Femur (tissue), 1 donor: ENCODE results near the gene GNG4.
"Not testable (repeated sequence)": the region's sequence is repeated elsewhere in the genome, so short reads cannot be mapped to it uniquely, and the experiment has no call there.

Experiments used
- DNase-seq: peaks from one replicate; pipeline ENCODE4 v3.0.0-alpha.2; 2017

GNG4 gene

GRCh38 chr1:235624721-235625333 lies 24.8 kb downstream of the GNG4 start:
- DNase-seq, result peak; percentile 74

DNA sequence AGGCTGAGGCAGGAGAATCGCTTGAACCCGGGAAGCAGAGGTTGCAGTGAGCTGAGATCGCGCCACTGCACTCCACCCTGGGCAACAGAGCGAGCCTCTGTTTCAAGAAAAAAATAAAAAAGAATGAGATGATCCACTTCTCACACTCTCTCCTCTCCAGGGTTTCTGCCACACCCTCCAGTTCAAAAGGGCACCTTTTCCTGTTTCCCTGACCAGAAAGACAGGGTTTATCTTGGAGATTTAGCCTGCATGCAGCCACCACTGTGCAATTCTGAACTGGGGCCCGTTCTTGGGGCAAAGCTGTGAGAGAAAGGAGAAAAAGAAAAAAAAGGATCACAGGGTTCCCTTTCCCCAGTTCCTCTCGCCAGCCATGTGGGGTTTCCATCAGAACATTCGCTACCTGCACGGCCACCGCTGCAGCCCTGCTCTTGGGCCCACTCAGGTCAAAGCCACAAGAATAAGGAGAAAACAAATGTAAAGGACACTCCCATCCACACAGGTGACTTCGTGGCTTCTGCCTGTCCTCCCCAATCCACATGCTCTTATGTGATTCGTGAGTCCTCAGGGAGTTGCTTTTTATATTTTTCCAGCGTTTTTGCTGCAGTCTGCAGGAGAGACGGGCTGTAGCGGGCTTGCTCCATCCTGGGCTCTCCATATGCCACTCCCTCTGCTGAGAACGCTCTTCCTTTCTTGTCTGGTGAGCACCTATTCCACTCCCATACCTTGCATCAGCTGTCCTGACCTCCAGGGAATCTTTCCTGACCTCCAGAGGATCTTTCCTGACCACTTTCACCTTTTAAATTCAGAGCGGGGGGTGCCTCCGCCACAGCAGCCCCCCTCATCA lies 26.4 kb downstream of the GNG4 start:
- no peak for DNase-seq

DNA sequence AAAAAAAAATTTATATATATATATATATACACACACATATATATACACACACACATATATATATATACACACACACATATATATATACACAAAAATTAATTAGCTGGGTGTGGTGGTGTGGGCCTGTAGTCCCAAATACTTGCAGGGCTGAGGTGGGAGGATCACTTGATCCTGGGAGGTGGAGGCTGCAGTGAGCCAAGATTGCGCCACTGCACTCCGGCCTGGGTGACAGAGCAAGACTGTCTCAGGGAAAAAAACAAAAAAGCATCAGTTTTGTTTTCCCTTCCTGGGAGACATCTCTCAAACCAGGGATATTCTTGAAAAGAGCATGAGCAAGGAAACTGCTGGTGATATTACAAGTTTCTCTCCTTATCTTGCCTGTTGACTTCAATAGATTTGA lies 30.4 kb downstream of the GNG4 start:
- not testable (repeated sequence) for DNase-seq

DNA sequence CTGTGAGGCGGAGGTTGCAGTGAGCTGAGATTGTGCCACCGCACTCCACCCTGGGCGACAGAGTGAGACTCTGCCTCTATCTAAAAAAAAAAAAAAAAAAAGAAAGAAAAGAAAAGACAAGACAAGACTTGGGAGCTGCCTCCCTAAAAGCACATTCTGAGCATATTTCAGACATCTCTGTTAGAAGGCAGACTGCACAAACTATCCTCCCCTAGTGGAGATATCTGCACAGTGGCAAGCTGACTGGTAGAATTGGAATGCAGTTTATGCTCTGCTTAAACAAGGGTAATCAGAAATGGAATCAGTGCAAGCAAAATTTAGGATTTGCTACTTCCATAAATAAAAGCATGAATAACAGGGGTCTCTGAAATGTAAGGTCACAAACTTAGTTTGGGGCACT lies 31.8 kb downstream of the GNG4 start:
- no peak for DNase-seq

DNA sequence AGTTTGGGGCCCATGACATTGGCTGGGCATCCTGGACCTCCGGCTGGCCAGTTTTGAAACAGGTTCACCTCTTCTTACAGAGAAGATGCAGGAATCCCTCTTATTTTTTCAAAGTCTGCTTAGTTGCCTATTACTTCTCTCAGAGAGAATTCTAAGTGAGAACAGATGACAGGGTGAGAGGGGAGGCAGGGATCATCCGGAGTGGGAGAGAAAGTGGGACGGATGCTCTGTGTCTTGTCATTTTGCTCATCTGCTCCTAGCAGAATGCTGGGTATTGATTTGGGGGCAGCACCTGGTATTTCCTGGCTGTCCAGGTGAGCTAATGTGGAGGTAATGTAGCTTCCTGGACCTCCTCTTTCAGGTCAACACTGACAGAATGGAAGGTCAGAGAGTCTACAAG lies 32.4 kb downstream of the GNG4 start:
- DNase-seq, result no peak

GRCh38 chr1:235614442-235614954 lies 35.1 kb downstream of the GNG4 start:
- DNase-seq, result no peak

- DNase-seq, result no peak
These were observed 36.0 kb downstream of the GNG4 start for GRCh38 chr1:235613602-235614001.

- no peak for DNase-seq
These were observed 36.8 kb downstream of the GNG4 start for GRCh38 chr1:235612761-235613160.

DNA sequence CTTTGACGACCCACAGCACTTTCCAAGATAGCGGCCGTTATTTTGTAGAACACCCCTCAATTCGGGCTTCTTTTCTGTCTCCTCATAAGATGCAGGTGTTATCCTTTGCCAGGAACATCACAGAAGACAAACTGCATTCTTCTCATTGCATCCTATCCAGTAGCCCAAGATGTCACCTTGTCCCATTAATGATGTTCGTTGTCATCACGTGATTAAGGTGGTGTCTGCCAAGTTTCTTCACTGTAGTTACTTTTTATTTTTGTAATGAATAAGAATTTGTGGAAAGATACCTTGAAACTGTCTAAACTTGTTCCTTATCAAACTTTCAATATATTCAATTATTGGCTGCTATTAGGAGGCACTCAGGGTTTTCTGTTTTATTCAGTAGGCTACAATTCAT lies 39.4 kb downstream of the GNG4 start:
- DNase-seq, result no peak

DNA sequence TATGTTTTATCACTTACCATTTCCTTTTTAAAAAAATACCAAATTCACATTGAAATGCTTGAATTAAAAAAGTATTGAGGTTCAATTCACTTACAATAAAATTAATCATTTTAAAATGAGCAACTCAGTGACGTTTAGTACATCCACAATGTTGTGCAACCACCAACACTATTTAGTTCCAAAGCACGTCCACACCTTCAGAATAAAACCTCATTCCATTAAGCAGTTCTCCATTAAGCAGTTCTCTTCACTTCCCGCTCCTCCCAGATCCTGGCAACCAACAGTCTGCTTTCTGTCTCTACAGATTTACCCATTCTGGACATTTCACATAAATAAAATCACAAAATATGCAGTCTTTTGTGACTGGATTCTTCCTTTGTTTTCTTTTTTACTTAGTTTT lies 41.3 kb downstream of the GNG4 start:
- DNase-seq, result no peak

GRCh38 chr1:235607284-235607683 lies 42.3 kb downstream of the GNG4 start:
- no peak for DNase-seq

DNA sequence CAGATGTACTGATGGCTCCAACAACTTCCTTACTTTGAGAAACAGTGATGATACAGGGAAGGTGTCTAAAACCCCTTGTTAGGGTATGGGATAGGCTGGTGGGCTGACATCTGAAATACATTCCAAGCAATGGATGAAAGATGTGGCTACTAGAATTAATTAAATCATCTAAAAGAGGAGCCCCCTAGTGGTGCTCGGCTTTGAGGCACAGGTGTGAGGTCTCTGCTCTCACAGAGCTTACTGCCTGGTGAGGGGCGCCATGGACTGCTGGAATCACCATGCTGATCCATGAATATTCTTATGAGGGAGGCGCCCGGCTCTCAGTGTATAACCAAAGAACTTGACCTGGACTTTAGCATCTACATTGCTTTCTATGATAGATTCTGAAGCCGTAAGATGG lies 48.5 kb downstream of the GNG4 start:
- DNase-seq, result no peak

- no peak for DNase-seq
These were observed 50.0 kb downstream of the GNG4 start for GRCh38 chr1:235599536-235599935.

GRCh38 chr1:235597867-235598553 lies 51.6 kb downstream of the GNG4 start:
- no peak for DNase-seq

DNA sequence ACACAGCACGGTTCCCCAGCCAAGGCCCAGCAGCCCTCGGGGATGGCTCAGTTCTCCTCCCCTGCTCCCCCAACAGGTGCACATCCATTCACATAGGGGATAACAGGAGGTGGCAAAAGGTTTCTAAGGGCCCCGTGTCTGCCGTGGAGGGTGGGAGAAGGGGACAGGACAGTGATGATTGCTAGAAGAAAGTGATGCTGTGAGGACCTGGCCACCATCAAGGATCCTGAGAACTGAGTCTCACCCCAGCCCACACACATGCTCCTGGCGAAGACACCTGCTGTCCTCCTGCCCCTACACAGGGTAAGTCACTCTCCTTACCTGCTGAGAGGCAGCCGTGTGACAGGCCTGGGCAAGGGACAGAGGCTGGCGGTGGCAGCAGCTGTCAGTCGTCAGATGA lies 54.5 kb downstream of the GNG4 start:
- DNase-seq, result no peak

DNA sequence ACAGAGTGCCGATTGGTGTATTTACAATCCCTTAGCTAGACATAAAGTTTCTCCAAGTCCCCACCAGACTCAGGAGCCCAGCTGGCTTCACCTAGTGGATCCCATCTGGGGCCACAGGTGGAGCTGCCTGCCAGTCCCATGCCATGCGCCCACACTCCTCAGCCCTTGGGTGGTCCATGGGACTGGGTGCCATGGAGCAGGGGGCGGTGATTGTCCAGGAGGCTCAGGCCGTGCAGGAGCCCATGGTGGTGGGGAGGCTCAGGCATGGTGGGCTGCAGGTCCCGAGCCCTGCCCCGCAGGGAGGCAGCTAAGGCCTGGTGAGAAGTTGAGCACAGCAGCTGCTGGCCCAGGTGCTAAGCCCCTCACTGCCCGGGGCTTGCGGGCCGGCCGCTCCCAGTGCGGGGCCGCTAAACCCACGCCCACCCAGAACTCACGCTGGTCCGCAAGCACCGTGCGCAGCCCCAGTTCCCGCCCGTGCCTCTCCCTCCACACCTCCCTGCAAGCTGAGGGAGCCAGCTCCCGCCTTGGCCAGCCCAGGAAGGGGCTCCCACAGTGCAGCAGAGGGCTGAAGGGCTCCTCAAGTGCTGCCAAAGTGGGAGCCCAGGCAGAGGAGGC lies 55.2 kb downstream of the GNG4 start:
- not testable (repeated sequence) for DNase-seq

DNA sequence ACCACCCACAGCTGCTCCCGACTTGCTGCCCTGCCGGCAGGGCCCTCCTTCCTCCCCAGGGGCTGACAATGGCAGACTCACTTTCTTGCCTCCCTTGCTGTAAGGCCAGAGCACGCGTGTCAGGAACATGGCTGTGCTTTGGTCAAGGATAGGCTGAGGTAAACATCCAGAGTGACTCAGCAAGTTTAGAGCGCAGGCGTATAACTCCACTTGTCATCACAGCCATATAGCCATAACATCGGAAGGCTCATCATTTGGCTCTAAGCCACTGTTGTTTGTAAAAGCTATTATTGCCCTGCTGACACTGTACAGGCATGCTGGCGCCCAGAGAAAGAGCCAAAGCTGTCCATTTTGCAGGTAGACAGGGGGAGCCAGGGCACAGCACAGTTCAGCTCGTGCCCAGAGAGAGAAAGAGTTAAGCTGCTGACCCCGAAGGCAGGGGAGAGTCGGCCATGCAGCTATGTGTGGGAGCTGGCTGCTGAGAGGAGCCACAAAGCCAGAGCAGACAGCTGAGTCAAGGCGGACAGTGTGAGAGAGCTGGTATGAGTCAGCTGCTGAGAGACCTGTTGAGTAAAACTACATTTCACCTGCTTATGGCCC lies 60.6 kb downstream of the GNG4 start:
- no peak for DNase-seq

DNA sequence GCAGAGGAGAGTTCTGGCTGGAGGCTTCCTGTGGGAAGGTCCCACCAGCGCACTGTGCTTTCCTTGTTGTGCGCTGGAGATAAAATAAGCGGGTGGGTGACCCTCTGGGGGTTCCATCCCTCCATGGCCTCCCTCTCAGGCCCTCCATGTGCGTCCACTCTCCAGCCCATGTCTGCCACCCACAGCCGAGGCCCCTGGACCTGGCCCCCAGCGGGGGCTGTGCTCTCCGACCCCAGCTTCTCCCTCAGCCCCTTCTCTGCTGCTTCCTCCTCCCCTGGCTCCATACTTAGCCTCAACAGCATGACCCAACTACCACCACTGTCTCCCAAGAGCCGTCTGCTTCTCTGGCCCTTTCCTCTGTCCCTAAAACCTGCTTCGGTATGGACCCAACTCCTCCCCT lies 61.4 kb downstream of the GNG4 start:
- DNase-seq, result no peak

GRCh38 chr1:235586992-235587391 lies 62.6 kb downstream of the GNG4 start:
- no peak for DNase-seq

DNA sequence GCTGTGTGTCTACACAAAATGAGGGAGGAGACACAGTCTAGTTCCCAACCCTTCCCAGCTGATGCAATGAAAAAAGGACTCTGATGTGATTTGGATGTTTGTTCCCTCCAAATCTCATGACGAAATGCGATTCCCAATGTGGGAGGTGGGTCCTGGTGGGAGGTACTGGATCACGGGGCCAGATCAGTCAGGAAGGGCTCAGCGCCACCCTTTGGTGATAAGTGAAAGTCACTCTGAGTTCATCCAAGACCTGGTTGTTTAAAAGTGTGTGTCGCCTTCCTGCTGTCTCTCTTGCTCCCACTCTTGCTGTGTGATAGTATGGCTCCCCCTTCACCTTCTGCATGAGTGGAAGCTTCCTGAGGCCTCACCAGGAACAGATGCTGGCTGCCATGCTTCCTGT lies 63.2 kb downstream of the GNG4 start:
- no peak for DNase-seq

DNA sequence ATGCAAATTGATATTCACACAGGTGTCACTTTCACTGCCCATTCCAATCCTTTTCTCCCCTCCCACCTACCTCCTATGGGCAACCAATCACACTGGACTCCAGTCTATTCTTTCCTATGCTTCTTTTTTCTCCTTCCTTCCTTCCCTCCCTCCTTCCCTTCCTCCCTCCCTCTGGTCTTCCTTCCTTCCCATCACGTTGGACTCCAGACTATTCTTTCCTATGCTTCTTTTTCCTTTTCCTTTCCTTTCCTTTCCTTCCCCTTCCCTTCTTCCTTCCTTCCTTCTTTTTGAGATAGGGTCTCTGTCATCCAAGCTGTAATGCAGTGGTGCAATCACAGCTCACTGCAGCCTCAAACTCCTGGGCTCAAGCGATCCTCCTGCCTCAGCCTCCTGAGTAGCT lies 64.6 kb downstream of the GNG4 start:
- no peak for DNase-seq

GRCh38 chr1:235583511-235584001 lies 66.0 kb downstream of the GNG4 start:
- DNase-seq, result no peak

GRCh38 chr1:235582130-235582529 lies 67.5 kb downstream of the GNG4 start:
- no peak for DNase-seq
